ENCODE data around the gene COPG1. TPM values are rescaled to one million over a fixed set of nuclear protein-coding genes. Genes with fewer than 3 reads are reported as not detected.

COPG1 gene
- total RNA-seq, 3 donors from 2014 or later, result 82.6 to 121 (median 102) TPM

GRCh38 chr3:129288446-129288845 lies 39.0 kb downstream of the COPG1 start:
- intact Hi-C loops (cut with DNase I; ENCODE audit: low total_unique reads), result no loop called here
- H3K36me3 ChIP-seq, result no peaks in the 10 kb centered on the region
- no peak for TF ChIP-seq CTCF (IDR thresholded peaks at IDR 0.05)
- no peak for TF ChIP-seq POLR2AphosphoS5 (IDR thresholded peaks at IDR 0.05)
- no peak for TF ChIP-seq POLR2A (IDR thresholded peaks at IDR 0.05)

GRCh38 chr3:129289201-129289921 lies 40.0 kb downstream of the COPG1 start:
- H3K9me3 ChIP-seq, result no peaks in the 10 kb centered on the region
- H3K27me3 ChIP-seq, result no peaks in the 10 kb centered on the region
- no peak overlapping the region for H3K27ac ChIP-seq
- H3K36me3 ChIP-seq, result no peaks in the 10 kb centered on the region
- TF ChIP-seq POLR2A (IDR thresholded peaks at IDR 0.05), result no peak
- TF ChIP-seq CTCF (IDR thresholded peaks at IDR 0.05), result no peak
- no peak for TF ChIP-seq POLR2AphosphoS5 (IDR thresholded peaks at IDR 0.05)
- no peak for DNase-seq (ENCODE audit: low spot score in 2 of 2)
- no peaks in the 10 kb centered on the region for H3K4me1 ChIP-seq
- intact Hi-C loops (cut with DNase I; ENCODE audit: low total_unique reads), result no loop called here
- no peak overlapping the region for H3K4me3 ChIP-seq

More at GRCh38 chr3:129288446-129288845, 39.0 kb downstream of the COPG1 start:
- no peaks in the 10 kb centered on the region for H3K27me3 ChIP-seq
- H3K27ac ChIP-seq, result no peak overlapping the region
- H3K9me3 ChIP-seq, result no peaks in the 10 kb centered on the region
- no peak overlapping the region for H3K4me3 ChIP-seq
- no peak for DNase-seq (ENCODE audit: low spot score in 2 of 2)
- H3K4me1 ChIP-seq, result no peaks in the 10 kb centered on the region

GRCh38 chr3:129291236-129291886 lies 42.0 kb downstream of the COPG1 start:
- no peaks in the 10 kb centered on the region for H3K27me3 ChIP-seq
- H3K4me1 ChIP-seq, result no peaks in the 10 kb centered on the region
- DNase-seq (ENCODE audit: low spot score in 2 of 2), result no peak
- no peak overlapping the region for H3K4me3 ChIP-seq
- intact Hi-C loops (cut with DNase I; ENCODE audit: low total_unique reads), result no loop called here
- H3K9me3 ChIP-seq, result no peaks in the 10 kb centered on the region
- no peaks in the 10 kb centered on the region for H3K36me3 ChIP-seq
- TF ChIP-seq POLR2AphosphoS5 (IDR thresholded peaks at IDR 0.05) (no peak), CTCF (IDR thresholded peaks at IDR 0.05) (no peak), POLR2A (IDR thresholded peaks at IDR 0.05) (no peak)
- H3K27ac ChIP-seq, result no peak overlapping the region

- no peaks in the 10 kb centered on the region for H3K4me1 ChIP-seq
- H3K27me3 ChIP-seq, result no peaks in the 10 kb centered on the region
- no peak overlapping the region for H3K27ac ChIP-seq
- H3K9me3 ChIP-seq, result no peaks in the 10 kb centered on the region
- H3K36me3 ChIP-seq, result no peaks in the 10 kb centered on the region
- TF ChIP-seq CTCF (IDR thresholded peaks at IDR 0.05) (no peak), POLR2A (IDR thresholded peaks at IDR 0.05) (no peak), POLR2AphosphoS5 (IDR thresholded peaks at IDR 0.05) (no peak)
- DNase-seq (ENCODE audit: low spot score in 2 of 2), result no peak
- H3K4me3 ChIP-seq, result no peak overlapping the region
- intact Hi-C loops (cut with DNase I; ENCODE audit: low total_unique reads), result no loop called here
Observed at GRCh38 chr3:129295286-129295685, 45.9 kb downstream of the COPG1 start.

All from breast epithelium (tissue), 4 donors.